HG02610 (cell line): ENCODE data around the gene RNPEP.
A peak's percentile ranks its signal among the peaks of the same experiment; 100 is the strongest.
"Not testable (repeated sequence)": the region's sequence is repeated elsewhere in the genome, so short reads cannot be mapped to it uniquely, and the experiment has no call there.

Source experiments
- ATAC-seq: cut with Tn5 transposase; IDR thresholded peaks from one replicate; pipeline ENCODE4 v1.9.1; 2021; ENCODE audit warnings: mild to moderate bottlenecking, moderate library complexity; ENCODE audit not compliant: unreplicated experiment

Gene RNPEP

DNA sequence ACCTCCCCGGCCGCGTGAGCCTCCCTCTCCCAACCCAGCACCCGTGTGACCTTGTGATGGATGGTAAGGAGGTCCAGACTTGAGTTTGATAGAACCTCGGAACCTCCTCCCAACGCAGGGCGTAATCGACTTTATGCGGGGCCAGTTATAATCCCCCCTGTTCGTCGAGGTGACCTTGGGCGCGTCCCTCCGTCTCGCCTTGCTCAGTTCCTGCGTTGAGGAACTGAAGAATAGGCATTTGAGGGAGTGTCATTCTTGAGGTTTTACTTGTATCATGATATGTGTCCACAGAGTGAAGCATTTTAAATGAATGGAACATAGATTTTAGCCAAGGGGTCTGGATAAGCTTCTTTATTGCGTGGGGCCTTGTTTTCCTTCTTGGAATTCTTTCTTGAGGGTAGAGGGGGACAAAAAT lies 26.7 kb upstream of the RNPEP start:
- no peak for ATAC-seq

DNA sequence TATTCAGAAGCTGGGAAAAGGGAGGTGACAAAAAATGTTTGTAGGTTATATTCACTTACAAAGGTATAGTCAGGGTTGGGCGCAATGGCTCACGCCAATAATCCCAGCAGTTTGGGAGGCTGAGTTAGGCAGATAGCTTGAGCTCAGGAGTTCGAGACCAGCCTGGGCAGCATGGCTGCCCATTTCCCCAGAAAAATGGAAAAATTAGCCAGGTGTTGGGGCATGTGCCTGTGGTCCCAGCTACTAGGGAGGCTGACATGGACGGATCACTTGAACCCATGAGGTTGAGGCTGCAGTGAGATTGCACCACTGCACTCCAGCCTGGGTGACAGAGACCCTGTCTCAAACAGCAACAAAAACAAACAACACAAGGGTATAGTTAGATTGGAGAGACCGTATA lies 24.1 kb upstream of the RNPEP start:
- ATAC-seq = no peak

- ATAC-seq = not testable (repeated sequence)
Observed at GRCh38 chr1:201962382-201962781, 20.1 kb upstream of the RNPEP start.

- no peak for ATAC-seq
Observed at GRCh38 chr1:201964261-201964660, 18.2 kb upstream of the RNPEP start.

DNA sequence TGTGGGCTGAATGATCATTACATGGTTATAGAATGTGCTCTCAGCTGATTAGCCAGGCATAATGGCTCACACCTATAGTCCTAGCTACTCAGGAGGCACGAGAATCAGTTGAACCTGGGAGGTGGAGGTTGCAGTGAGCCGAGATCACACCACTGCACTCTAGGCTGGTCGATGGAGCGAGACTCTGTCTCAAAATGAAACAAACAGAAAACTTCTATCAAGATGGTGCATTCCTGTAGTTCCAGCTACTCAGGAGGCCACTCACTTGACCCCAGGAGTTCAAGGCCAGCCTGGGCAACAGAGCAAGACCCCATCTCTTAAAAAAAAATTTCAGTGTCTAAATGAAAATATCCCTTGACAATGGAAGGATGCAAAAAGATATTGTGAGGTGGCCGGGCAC lies 16.3 kb upstream of the RNPEP start:
- no peak for ATAC-seq

DNA sequence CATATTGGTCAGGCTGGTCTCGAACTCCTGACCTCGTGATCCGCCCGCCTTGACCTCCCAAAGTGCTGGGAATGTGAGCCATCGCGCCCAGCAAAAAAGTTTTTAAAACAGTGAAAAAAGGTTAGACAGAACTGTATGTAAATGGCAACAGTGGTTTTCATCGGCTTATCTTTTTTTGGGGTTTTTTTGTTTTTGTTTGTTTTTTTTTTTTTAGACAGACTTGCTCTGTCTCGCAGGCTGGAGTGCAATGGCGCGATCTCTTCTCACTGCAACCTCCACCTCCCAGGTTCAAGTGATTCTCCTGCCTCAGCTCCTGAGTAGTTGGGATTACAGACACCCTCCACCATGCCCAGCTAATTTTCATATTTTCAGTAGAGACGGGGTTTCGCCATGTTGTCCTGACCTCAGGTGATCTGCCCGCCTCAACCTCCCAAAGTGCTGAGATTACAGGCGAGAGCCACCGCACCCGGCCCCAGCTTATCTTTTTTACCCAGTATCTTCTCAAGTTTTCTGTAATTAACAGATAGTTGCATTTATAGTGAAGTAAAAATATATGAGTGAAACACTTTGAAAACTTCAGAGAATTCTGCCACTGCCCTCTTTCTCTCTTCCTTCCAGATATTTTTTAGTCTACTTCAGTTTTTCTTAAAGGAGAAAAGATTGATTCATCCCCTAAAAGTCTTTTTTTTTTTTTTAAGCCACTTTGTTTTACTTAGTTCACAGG lies 14.1 kb upstream of the RNPEP start:
- ATAC-seq = no peak

DNA sequence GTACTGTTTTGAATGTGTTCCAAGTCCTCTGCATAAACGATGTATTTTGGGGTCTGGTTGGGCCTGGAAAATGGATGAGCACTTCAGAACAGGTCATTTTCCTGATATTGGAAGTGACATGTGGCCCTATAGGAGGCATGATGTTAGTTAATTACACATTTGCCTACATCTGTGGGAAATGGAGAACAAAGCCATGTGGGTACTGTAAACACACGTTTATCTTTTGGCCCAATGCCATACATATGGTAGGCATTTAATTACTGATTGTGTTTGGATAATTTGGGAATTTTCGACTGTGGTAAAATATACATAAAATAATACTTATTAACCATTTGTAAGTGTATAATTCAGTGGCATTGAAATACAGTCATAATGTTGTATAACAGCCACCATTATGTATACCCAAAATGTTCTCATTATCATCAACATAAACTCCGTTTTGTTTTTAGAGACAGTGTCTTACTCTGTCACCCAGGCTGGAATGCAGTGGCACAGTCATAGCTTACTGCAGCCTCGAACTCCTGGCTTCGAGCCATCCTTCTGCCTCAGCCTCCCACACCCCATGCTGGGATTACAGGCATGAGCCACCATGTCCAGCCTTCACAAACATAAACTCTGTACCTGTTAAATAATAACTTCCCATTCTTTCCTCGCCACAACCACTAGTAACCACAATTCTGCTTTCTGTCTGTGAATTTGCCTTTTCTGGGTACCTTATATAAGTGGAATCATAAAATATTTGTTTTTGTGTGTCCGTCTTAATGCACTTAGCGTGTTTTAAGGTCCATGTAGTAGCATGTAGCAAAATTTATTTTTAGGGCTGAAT lies 11.9 kb upstream of the RNPEP start:
- no peak for ATAC-seq

- ATAC-seq = peak; percentile 78
Observed at GRCh38 chr1:201982082-201982622, 296 bp upstream of the RNPEP start.

DNA sequence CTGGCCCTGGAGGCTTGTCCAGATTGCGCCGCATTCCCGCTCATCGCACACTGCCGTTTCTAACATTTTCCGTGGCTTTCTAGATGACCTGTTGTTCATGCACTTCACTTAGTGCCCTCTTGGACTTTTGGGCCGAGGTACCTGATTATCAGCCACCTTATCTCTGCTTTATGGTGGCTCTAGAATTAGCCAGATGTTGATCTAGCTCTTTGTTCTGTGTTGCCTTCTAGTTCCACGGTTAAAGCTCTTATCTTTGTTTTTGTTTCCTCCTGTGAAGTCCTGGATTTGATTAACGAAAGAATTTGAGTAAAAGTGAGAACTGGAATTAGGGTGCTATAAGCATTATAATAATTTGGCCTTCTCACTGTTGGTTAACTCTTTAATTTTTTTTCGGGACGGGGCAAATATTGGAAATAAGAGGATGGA lies 945 bp downstream of the RNPEP start:
- no peak for ATAC-seq

DNA sequence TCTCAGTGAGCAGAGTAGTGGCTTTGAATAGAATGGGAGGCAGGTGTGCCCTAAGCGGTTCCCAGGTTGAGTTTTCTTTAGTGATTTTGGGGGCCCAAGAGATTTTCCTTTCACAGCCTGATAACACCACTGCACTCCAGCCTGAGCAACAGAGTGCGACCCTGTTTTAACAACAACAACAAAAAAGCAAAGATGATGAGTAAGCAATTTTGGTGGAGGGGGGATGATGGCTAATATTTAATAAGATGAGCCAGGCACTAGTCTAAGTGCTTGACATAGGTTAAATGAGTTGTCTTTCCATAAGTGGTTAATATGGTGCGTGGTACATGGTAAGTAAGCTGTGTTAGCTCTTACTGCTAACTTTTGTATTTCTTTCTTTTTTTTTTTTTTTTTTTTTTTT lies 2.0 kb downstream of the RNPEP start:
- ATAC-seq = no peak

DNA sequence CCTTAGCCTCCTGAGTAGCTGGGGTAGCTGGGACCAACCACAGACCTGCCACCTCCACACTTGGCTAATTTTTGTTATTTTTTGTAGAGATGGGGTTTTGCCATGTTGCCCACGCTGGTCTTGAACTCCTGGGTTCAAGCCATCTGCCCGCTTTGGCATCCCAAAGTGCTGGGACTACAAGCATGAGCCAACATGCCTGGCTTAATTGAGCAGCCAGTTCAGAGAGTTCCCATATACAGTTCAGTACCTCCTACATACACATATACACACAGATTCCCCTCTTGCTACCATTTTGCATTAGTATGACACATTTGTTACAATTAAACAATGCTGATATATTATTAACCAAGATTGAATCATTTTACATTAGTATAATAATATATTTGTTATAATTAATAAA lies 2.9 kb downstream of the RNPEP start:
- no peak for ATAC-seq

DNA sequence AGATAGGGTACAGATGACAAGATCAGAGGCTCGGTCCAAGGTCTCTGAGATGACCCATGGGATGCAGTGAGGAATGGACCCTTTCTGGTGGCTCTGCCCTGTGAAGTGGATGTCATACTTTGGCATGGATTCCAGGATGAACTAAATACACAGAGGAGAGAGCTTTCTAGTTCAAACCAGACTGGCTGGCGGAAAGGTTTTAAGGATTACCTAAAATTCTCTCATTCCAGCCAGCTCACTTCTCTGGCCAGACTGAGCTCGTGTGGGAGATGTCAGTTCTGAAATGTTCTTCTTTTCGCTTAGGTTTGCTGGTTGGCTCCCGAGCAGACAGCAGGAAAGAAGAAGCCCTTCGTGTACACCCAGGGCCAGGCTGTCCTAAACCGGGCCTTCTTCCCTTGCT lies 6.2 kb downstream of the RNPEP start:
- no peak for ATAC-seq

DNA sequence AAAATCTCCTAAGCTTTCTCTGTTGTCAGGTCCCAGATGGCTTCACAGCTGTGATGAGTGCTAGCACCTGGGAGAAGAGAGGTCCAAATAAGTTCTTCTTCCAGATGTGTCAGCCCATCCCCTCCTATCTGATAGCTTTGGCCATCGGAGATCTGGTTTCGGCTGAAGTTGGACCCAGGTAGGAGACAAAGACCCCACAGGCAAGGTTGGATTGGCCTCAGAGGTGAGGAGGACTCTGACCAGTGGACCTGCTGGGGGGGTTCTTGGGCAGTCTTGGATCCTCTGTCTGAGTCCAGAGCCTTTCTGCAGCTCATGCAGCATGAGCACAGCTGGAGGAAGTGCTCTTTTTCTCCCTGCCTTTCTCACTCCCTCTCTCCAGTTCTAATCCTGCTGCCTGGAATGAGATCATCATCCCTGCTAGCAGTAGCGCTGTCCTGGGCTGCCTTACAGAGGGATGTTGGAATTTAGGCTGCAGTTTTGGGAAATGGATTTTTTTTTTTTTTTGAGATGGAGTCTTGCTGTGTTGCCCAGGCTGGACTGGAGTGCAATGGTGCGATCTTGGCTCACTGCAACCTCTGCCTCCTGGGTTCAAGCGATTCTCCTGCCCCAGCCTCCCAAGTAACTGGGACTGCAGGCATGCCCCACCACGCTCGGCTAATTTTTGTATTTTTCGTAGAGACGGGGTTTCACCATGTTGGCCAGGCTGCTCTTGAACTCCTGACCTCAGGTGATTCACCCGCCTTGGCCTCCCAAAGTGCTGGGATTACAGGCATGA lies 7.1 kb downstream of the RNPEP start:
- ATAC-seq = no peak

DNA sequence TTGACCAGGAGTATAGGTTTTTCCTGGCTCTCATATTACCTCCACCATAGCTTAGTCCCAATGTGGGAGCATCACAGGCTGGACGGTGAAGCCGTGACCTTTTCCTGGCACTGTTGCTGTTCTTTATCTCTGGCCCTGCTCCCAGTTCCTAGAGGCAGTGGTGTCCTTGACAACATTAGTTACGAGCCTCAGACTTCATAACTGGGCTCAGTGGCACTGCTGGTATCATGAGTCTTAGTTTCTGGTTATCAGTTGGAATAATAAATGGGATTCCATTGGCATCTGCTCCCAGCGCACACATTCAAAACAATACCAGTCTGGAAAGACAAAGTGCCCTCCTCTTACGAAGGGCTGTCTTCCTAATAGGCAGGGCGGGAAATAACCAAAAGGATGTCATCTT lies 8.0 kb downstream of the RNPEP start:
- ATAC-seq = no peak

- no peak for ATAC-seq
Observed at GRCh38 chr1:201999625-202000238, 17.3 kb downstream of the RNPEP start.

DNA sequence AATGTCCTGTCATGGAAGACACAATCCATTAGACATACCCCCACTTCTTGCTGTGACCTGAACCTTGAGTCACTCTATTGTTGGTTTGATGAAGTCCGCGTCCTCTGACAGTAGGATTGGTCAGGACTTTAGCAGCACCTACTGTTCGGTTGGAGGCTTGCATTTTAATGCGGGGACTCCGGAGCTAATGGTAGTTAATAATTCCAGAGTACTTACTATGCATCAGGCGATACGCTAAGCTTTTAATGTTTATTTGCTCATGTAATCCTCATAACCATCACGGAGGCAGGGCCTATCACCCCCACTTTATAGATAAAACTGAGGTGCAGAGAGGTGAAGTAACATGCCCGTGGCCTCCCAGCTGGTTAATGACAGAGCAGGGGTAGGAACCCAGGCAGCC lies 20.1 kb downstream of the RNPEP start:
- ATAC-seq = no peak

DNA sequence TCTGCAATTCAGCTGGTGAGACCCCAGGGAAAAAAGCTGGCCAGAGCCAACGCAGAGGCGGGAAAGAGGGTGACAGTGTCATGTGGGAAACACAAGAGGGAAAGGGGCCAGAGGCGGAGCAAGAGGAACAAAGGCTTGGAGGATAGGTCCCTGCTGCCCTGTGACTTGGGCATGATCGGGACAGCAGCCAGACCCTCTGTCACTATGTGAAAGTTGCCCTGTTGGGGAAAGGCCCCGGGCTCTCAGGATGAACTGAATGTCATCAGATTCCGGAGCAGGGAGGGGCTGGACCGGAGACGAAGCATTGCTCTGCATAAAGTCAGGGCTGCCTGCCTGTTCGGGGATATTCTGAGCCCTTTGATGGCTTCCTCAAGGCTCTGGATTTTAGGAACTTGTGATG lies 22.3 kb downstream of the RNPEP start:
- no peak for ATAC-seq

DNA sequence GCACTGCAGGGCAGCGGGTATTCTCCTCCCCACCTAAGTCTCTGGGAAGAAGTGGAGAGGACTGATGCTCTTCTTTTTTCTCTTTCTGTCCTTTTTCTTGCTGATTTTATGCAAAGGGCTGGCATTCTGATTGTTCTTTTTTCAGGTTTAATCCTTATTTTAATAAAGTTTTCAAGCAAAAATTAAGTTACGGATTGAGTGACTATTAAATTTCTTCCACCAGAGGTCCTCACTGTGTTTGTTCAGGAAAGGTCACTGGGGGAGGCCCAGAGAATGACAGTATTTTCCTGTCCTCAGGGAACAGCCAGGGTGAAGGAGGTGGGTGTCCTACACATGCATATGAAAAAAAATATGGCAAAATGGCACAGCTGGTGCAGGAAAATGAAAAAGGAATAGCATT lies 23.5 kb downstream of the RNPEP start:
- no peak for ATAC-seq

DNA sequence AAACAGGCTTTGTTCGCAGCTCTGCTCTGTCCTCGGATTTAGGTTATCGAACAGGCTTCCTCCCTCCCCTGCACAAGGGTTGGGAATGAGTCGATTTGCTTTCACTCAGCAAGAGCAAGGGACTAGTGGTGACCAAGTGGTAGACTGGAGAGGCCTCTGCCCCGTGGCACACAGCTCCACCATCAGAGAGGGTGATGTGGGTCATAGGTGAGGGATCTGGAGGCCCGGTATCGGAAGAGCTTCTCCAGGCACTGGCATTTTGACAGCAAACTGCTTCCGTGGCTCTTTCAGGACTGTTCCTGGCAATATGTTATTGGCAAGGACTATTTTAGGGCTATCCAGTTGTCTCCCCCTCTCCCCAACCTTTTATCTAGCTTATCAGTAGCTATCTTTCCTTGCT lies 24.9 kb downstream of the RNPEP start:
- no peak for ATAC-seq

DNA sequence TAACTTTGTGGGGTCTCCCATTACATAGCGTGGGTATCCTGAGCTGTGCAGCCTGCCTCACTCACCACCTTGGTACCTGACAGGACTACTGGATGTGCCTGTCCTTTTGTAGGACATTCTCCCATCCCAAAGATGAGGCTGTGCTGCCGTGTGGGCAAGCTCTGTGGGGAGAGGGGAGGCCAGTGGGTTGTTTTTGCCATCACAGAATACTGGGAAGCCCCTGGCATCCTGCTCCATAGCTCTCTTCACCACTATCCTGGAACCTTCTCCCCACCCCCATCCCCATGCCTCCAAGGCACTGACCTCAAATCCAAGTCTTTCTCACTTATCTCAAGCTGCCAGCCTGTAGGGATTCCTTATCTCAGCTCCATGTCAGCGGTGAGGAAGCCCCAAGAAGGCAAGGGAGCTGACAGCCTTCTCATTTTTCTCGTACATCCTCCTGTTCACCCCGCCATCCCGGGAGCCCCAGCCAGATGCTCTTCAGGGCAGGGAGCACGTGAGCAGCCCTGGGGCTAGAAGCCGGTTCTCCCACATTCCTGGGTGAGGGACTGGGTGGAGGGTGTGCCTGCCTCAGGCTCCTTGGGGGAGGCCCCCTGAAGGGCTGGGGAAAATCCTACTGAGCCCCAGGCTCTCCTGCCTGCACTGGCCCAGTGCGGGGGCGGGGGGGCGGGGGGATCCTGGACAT lies 25.5 kb downstream of the RNPEP start:
- ATAC-seq = no peak
